BLaER1 treated with 17β-estradiol and CSF1 and Interleukin-3, amounts not matched to agents 10 nM and 100 nM (cell line): ENCODE data around the gene PITPNM3.

ENCODE experiments used
- H3K27ac ChIP-seq, 11 experiments: shearing (Covaris generic); formaldehyde crosslinking; 2 replicates each; pipeline ENCODE4 v1.8.1; 2022
- H3K27me3 ChIP-seq, 11 experiments: shearing (Covaris generic); formaldehyde crosslinking; 2 replicates each; pipeline ENCODE4 v1.8.1; 2022
- H3K36me3 ChIP-seq, 11 experiments: shearing (Covaris generic); formaldehyde crosslinking; 2 replicates each; pipeline ENCODE4 v1.8.1; 2022
- H3K4me1 ChIP-seq, 10 experiments: shearing (Covaris generic); formaldehyde crosslinking; 2 replicates each; pipeline ENCODE4 v1.8.1; 2022
- H3K4me2 ChIP-seq, 11 experiments: shearing (Covaris generic); formaldehyde crosslinking; 2 replicates each; pipeline ENCODE4 v1.8.1; 2022
- H3K4me3 ChIP-seq, 10 experiments: shearing (Covaris generic); formaldehyde crosslinking; 2 replicates each; pipeline ENCODE4 v1.8.1; 2022
- H3K9ac ChIP-seq, 11 experiments: shearing (Covaris generic); formaldehyde crosslinking; 2 replicates each; pipeline ENCODE4 v1.8.1; 2022
- H3K9me3 ChIP-seq, 11 experiments: shearing (Covaris generic); formaldehyde crosslinking; replicated peaks in 1 of 11; 2 replicates each; pipeline ENCODE4 v1.8.1; 2022
- H4K20me1 ChIP-seq, 11 experiments: shearing (Covaris generic); formaldehyde crosslinking; 2 replicates each; pipeline ENCODE4 v1.8.1; 2022
- Cebpa-rat ChIP-seq, 11 experiments: shearing (Covaris generic); IDR thresholded peaks; 2 replicates each; pipeline ENCODE4 v1.8.1; 2022

PITPNM3 gene

GRCh38 chr17:6507535-6507934, 48.8 kb downstream of the PITPNM3 start:
- Histone ChIP-seq H3K27ac (no peak overlapping the region), H3K27me3 (no peaks in the 10 kb centered on the region), H3K4me1 (peaks cover 0 to 29% (median 19%) of the 10 kb centered on the region in 10 experiments; a peak in 14 of 20 replicates), H3K9ac (no peak overlapping the region), H4K20me1 (no peaks in the 10 kb centered on the region), H3K36me3 (no peaks in the 10 kb centered on the region), H3K4me2 (no peak overlapping the region), H3K9me3 (no peaks in the 10 kb centered on the region), H3K4me3 (no peak overlapping the region)
- TF ChIP-seq Cebpa-rat (IDR thresholded peaks at IDR 0.05) = no peak

GRCh38 chr17:6506679-6507231, 49.6 kb downstream of the PITPNM3 start:
- Histone ChIP-seq H4K20me1 (no peaks in the 10 kb centered on the region), H3K4me3 (no peak overlapping the region), H3K36me3 (no peaks in the 10 kb centered on the region), H3K9ac (no peak overlapping the region), H3K27me3 (no peaks in the 10 kb centered on the region), H3K9me3 (no peaks in the 10 kb centered on the region), H3K4me1 (peaks cover 0 to 27% (median 19%) of the 10 kb centered on the region in 10 experiments; a peak in 14 of 20 replicates), H3K4me2 (no peak overlapping the region), H3K27ac (no peak overlapping the region)
- TF ChIP-seq Cebpa-rat (IDR thresholded peaks at IDR 0.05) = no peak

- Histone ChIP-seq H3K9me3 (no peaks in the 10 kb centered on the region), H3K4me2 (no peak overlapping the region), H3K4me1 (peaks cover 0 to 22% (median 18%) of the 10 kb centered on the region in 10 experiments; a peak in 14 of 20 replicates), H3K27ac (no peak overlapping the region), H3K4me3 (no peak overlapping the region), H3K36me3 (no peaks in the 10 kb centered on the region), H3K27me3 (no peaks in the 10 kb centered on the region), H3K9ac (no peak overlapping the region), H4K20me1 (no peaks in the 10 kb centered on the region; a peak in 1 of 22 replicates)
- no peak for TF ChIP-seq Cebpa-rat (IDR thresholded peaks at IDR 0.05)
These were observed 50.8 kb downstream of the PITPNM3 start for GRCh38 chr17:6505425-6506142.

- TF ChIP-seq Cebpa-rat (IDR thresholded peaks at IDR 0.05) = no peak
- H3K27ac ChIP-seq = no peak overlapping the region
- no peaks in the 10 kb centered on the region for H3K36me3 ChIP-seq
- peaks cover under 1 to 26% (median 21%) of the 10 kb centered on the region in 10 experiments; a peak in 19 of 20 replicates for H3K4me1 ChIP-seq
- H3K9ac ChIP-seq = no peak overlapping the region
- no peak overlapping the region for H3K4me3 ChIP-seq
- no peaks in the 10 kb centered on the region for H3K9me3 ChIP-seq
- H3K27me3 ChIP-seq = peaks cover 0 to 2% (median 0%) of the 10 kb centered on the region in 11 experiments; a peak in 3 of 22 replicates
- H4K20me1 ChIP-seq = no peaks in the 10 kb centered on the region; a peak in 1 of 22 replicates
- peak overlapping the region in 9 of 11 experiments; percentile 9 to 60 (median 49); a peak in 16 of 22 replicates for H3K4me2 ChIP-seq
These were observed 52.6 kb downstream of the PITPNM3 start for GRCh38 chr17:6503641-6504195.

GRCh38 chr17:6502871-6503509, 53.4 kb downstream of the PITPNM3 start:
- H3K36me3 ChIP-seq = no peaks in the 10 kb centered on the region
- H3K27ac ChIP-seq = no peak overlapping the region
- no peaks in the 10 kb centered on the region for H3K9me3 ChIP-seq
- no peak overlapping the region for H3K9ac ChIP-seq
- no peak overlapping the region for H3K4me3 ChIP-seq
- H4K20me1 ChIP-seq = no peaks in the 10 kb centered on the region; a peak in 1 of 22 replicates
- TF ChIP-seq Cebpa-rat (IDR thresholded peaks at IDR 0.05) = no peak
- peaks cover 8 to 28% (median 25%) of the 10 kb centered on the region in 10 experiments for H3K4me1 ChIP-seq
- peaks cover 0 to 9% (median 0%) of the 10 kb centered on the region in 11 experiments; a peak in 4 of 22 replicates for H3K27me3 ChIP-seq
- no peak overlapping the region for H3K4me2 ChIP-seq

- no peak for TF ChIP-seq Cebpa-rat (IDR thresholded peaks at IDR 0.05)
- H3K4me1 ChIP-seq = peaks cover 16 to 36% (median 34%) of the 10 kb centered on the region in 10 experiments
- no peak overlapping the region for H3K9ac ChIP-seq
- H4K20me1 ChIP-seq = peaks cover 0 to 5% (median 0%) of the 10 kb centered on the region in 11 experiments; a peak in 6 of 22 replicates
- H3K9me3 ChIP-seq = no peaks in the 10 kb centered on the region
- no peak overlapping the region for H3K27ac ChIP-seq
- no peak overlapping the region for H3K4me2 ChIP-seq
- H3K4me3 ChIP-seq = no peak overlapping the region
- H3K27me3 ChIP-seq = peaks cover 0 to 18% (median 0%) of the 10 kb centered on the region in 11 experiments; a peak in 5 of 22 replicates
- H3K36me3 ChIP-seq = no peaks in the 10 kb centered on the region
These were observed 54.2 kb downstream of the PITPNM3 start for GRCh38 chr17:6502142-6502541.

GRCh38 chr17:6501359-6501758, 55.0 kb downstream of the PITPNM3 start:
- H3K4me1 ChIP-seq = peaks cover 24 to 44% (median 42%) of the 10 kb centered on the region in 10 experiments
- H3K36me3 ChIP-seq = no peaks in the 10 kb centered on the region
- TF ChIP-seq Cebpa-rat (IDR thresholded peaks at IDR 0.05) = no peak
- no peak overlapping the region for H3K4me3 ChIP-seq
- no peak overlapping the region for H3K27ac ChIP-seq
- peaks cover 0 to 13% (median 0%) of the 10 kb centered on the region in 11 experiments; a peak in 7 of 22 replicates for H4K20me1 ChIP-seq
- no peaks in the 10 kb centered on the region for H3K9me3 ChIP-seq
- peaks cover 0 to 25% (median 0%) of the 10 kb centered on the region in 11 experiments; a peak in 5 of 22 replicates for H3K27me3 ChIP-seq
- H3K9ac ChIP-seq = no peak overlapping the region
- no peak overlapping the region for H3K4me2 ChIP-seq

- TF ChIP-seq Cebpa-rat (IDR thresholded peaks at IDR 0.05) = no peak
- peaks cover 0 to 40% (median 0%) of the 10 kb centered on the region in 11 experiments; a peak in 5 of 22 replicates for H3K27me3 ChIP-seq
- H3K4me1 ChIP-seq = peaks cover 35 to 59% (median 54%) of the 10 kb centered on the region in 10 experiments
- peak overlapping the region in 2 of 11 experiments; percentile 77 to 83; a peak in 2 of 22 replicates for H3K27ac ChIP-seq
- peak overlapping the region in 2 of 11 experiments; percentile 19 to 63; a peak in 1 of 22 replicates for H3K9ac ChIP-seq
- H3K4me2 ChIP-seq = peak overlapping the region in 10 of 11 experiments; percentile 75 to 97 (median 94); a peak in 19 of 22 replicates
- H3K36me3 ChIP-seq = no peaks in the 10 kb centered on the region
- no peak overlapping the region for H3K4me3 ChIP-seq
- no peaks in the 10 kb centered on the region for H3K9me3 ChIP-seq
- peaks cover 0 to 24% (median 0%) of the 10 kb centered on the region in 11 experiments; a peak in 7 of 22 replicates for H4K20me1 ChIP-seq
These were observed 57.3 kb downstream of the PITPNM3 start for GRCh38 chr17:6498901-6499540.
